Loucy (cell line): Measurements from ENCODE around the gene CMTR1.

Experiments used
- H2AFZ ChIP-seq: fragments of 200-600 bp; sonication (generic); 2 replicates; pipeline ENCODE4 v1.6.0; 2016; ENCODE audit warnings: antibody characterized with exemption, mild to moderate bottlenecking, low read length, moderate library complexity
- H3F3A ChIP-seq: fragments of 200-600 bp; 2 replicates; pipeline ENCODE4 v1.6.0; 2016; ENCODE audit warnings: antibody characterized with exemption, low read depth, mild to moderate bottlenecking
- H3K27me3 ChIP-seq: fragments of 200-600 bp; sonication (generic); 2 replicates; pipeline ENCODE4 v1.6.1; 2014; ENCODE audit warnings: low read length, mild to moderate bottlenecking; ENCODE audit not compliant: insufficient read depth, poor library complexity, severe bottlenecking
- H3K36me3 ChIP-seq: fragments of 200-600 bp; sonication (generic); 2 replicates; pipeline ENCODE4 v1.6.1; 2016; ENCODE audit warnings: low read length; ENCODE audit not compliant: insufficient read depth
- H3K4me1 ChIP-seq: fragments of 200-600 bp; sonication (generic); 2 replicates; pipeline ENCODE4 v1.5.1; 2014; ENCODE audit warnings: low read length, mild to moderate bottlenecking; ENCODE audit not compliant: insufficient read depth, poor library complexity, severe bottlenecking
- H3K4me2 ChIP-seq: fragments of 200-600 bp; sonication (generic); 2 replicates; pipeline ENCODE4 v1.6.0; 2014; ENCODE audit warnings: antibody characterized with exemption, low read length, low read depth, mild to moderate bottlenecking; ENCODE audit not compliant: poor library complexity, severe bottlenecking
- H3K4me3 ChIP-seq: fragments of 200-600 bp; sonication (generic); 2 replicates; pipeline ENCODE4 v1.5.1; 2014; ENCODE audit warnings: low read length, mild to moderate bottlenecking, mixed read lengths; ENCODE audit not compliant: poor library complexity, severe bottlenecking
- H3K79me2 ChIP-seq: fragments of 200-600 bp; sonication (generic); 2 replicates; pipeline ENCODE4 v1.6.1; 2014; ENCODE audit warnings: low read length; ENCODE audit not compliant: insufficient read depth
- H3K9ac ChIP-seq: fragments of 200-600 bp; sonication (generic); 2 replicates; pipeline ENCODE4 v1.6.0; 2014; ENCODE audit warnings: mild to moderate bottlenecking, low read depth, low read length, moderate library complexity; ENCODE audit not compliant: poor library complexity, severe bottlenecking
- H3K9me2 ChIP-seq: fragments of 200-600 bp; sonication (generic); replicated peaks from 2 replicates; pipeline ENCODE4 v1.6.1; 2016; ENCODE audit warnings: low read depth, low read length, mixed read lengths
- H3K9me3 ChIP-seq: fragments of 200-600 bp; sonication (generic); 2 replicates; pipeline ENCODE4 v1.6.1; 2014; ENCODE audit warnings: mild to moderate bottlenecking, antibody characterized with exemption, low read length, low read depth; ENCODE audit not compliant: insufficient read depth
- H4K20me1 ChIP-seq: fragments of 200-600 bp; sonication (generic); 2 replicates; pipeline ENCODE4 v1.6.0; 2014; ENCODE audit warnings: antibody characterized with exemption, low read length, mild to moderate bottlenecking; ENCODE audit not compliant: insufficient read depth, poor library complexity, severe bottlenecking
- CTCF ChIP-seq: fragments of 200-600 bp; sonication (generic); conservative IDR thresholded peaks from 2 replicates; pipeline ENCODE4 v1.5.1; 2014; ENCODE audit warnings: mild to moderate bottlenecking, antibody characterized with exemption, low read length
- EZH2phosphoT487 ChIP-seq: fragments of 200-600 bp; IDR thresholded peaks from 2 replicates; pipeline ENCODE4 v1.6.1; 2018; ENCODE audit warnings: antibody characterized with exemption, mild to moderate bottlenecking, moderate library complexity, borderline replicate concordance

Gene CMTR1

GRCh38 chr6:37467718-37468117 lies 34.7 kb downstream of the CMTR1 start:
- Histone ChIP-seq H3K79me2 (no peaks in the 10 kb centered on the region), H3K9me3 (peaks cover 7% of the 10 kb centered on the region; the same call in 1 of the 2 replicates), H3F3A (no peaks in the 10 kb centered on the region), H3K9ac (no peak overlapping the region), H3K27me3 (no peaks in the 10 kb centered on the region), H3K9me2 (no peaks in the 10 kb centered on the region), H3K4me1 (no peaks in the 10 kb centered on the region), H4K20me1 (no peaks in the 10 kb centered on the region), H3K36me3 (peaks cover 48% of the 10 kb centered on the region), H2AFZ (no peak overlapping the region), H3K4me2 (no peak overlapping the region), H3K4me3 (no peak overlapping the region)
- TF ChIP-seq EZH2phosphoT487 = no peak
- TF ChIP-seq CTCF = no peak

GRCh38 chr6:37473364-37474095 lies 40.5 kb downstream of the CMTR1 start:
- no peak overlapping the region for H3K4me2 ChIP-seq
- peaks cover 82% of the 10 kb centered on the region; the same call in 1 of the 2 replicates for H3K36me3 ChIP-seq
- no peaks in the 10 kb centered on the region for H3K4me1 ChIP-seq
- H3K9me2 ChIP-seq = no peaks in the 10 kb centered on the region
- H4K20me1 ChIP-seq = no peaks in the 10 kb centered on the region
- H3F3A ChIP-seq = no peaks in the 10 kb centered on the region
- no peaks in the 10 kb centered on the region for H3K27me3 ChIP-seq
- no peaks in the 10 kb centered on the region for H3K79me2 ChIP-seq
- no peaks in the 10 kb centered on the region for H3K9me3 ChIP-seq
- no peak overlapping the region for H2AFZ ChIP-seq
- no peak overlapping the region for H3K9ac ChIP-seq
- H3K4me3 ChIP-seq = no peak overlapping the region
- TF ChIP-seq EZH2phosphoT487 = no peak
- TF ChIP-seq CTCF = no peak

GRCh38 chr6:37474316-37474715 lies 41.3 kb downstream of the CMTR1 start:
- Histone ChIP-seq H3K4me3 (no peak overlapping the region), H3F3A (no peaks in the 10 kb centered on the region), H3K36me3 (peaks cover 89% of the 10 kb centered on the region; the same call in 1 of the 2 replicates), H4K20me1 (no peaks in the 10 kb centered on the region), H2AFZ (no peak overlapping the region), H3K9me2 (no peaks in the 10 kb centered on the region), H3K4me1 (no peaks in the 10 kb centered on the region), H3K9ac (no peak overlapping the region), H3K9me3 (no peaks in the 10 kb centered on the region), H3K4me2 (no peak overlapping the region), H3K27me3 (no peaks in the 10 kb centered on the region), H3K79me2 (no peaks in the 10 kb centered on the region)
- TF ChIP-seq CTCF = no peak
- TF ChIP-seq EZH2phosphoT487 = no peak
